Brain microvascular endothelial cell (primary cell): ENCODE results near the gene KCNQ2.

Experiments
- DNase-seq: peaks from one replicate; pipeline ENCODE4 v3.0.0-alpha.2; 2020
- H3K27ac ChIP-seq: fragments of 250-450 bp; sonication (Bioruptor Pico); 2 replicates; pipeline ENCODE4 v1.5.1; 2020; ENCODE audit warnings: mild to moderate bottlenecking, moderate library complexity
- H3K27me3 ChIP-seq: fragments of 250-450 bp; sonication (Bioruptor Pico); replicated peaks from 2 replicates; pipeline ENCODE4 v1.5.1; 2020; ENCODE audit warnings: mild to moderate bottlenecking
- H3K36me3 ChIP-seq: fragments of 250-450 bp; sonication (Bioruptor Pico); replicated peaks from 2 replicates; pipeline ENCODE4 v1.5.1; 2020; ENCODE audit warnings: mild to moderate bottlenecking
- H3K4me3 ChIP-seq: 2 replicates; pipeline ENCODE4 v1.5.1; 2011; ENCODE audit warnings: low read depth, mild to moderate bottlenecking, control low read depth, low read length, moderate library complexity
- CTCF ChIP-seq: IDR thresholded peaks from 2 replicates; pipeline ENCODE4 v1.5.1; 2011; ENCODE audit warnings: low read depth, mild to moderate bottlenecking, moderate library complexity, low read length, control low read depth, inconsistent platforms; ENCODE audit errors: missing control alignments
- in situ Hi-C: cut with HindIII; loops from 2 replicates; pipeline ENCODE4 v1.10.0; 2017; ENCODE audit warnings: low sequenced_read_pairs, low pct_ligation_motif_present

Gene KCNQ2

GRCh38 chr20:63499338-63499969 is 27.0 kb upstream of the KCNQ2 start:
- no peaks in the 10 kb centered on the region for H3K36me3 ChIP-seq
- DNase-seq: no peak
- H3K27ac ChIP-seq: no peak overlapping the region
- no peak for TF ChIP-seq CTCF
- peaks cover 19% of the 10 kb centered on the region for H3K27me3 ChIP-seq
- in situ Hi-C loops: no loop called here
- no peak overlapping the region for H3K4me3 ChIP-seq

GRCh38 chr20:63498960-63499337 is 26.5 kb upstream of the KCNQ2 start, which contains the start of gene EEF1A2:
TSS of gene EEF1A2 (minus strand) at chr20:63499083. CDS start at chr20:63497763, 1,320 bp downstream.
- Histone ChIP-seq H3K4me3 (no peak within 1 kb of the TSS), H3K27ac (no peak within 1 kb of the TSS), H3K36me3 (no peaks in the 10 kb centered on the region), H3K27me3 (peaks cover 19% of the 10 kb centered on the region)
- no peak for TF ChIP-seq CTCF
- in situ Hi-C loops: no loop called here
- no peak for DNase-seq

GRCh38 chr20:63497946-63498935 is 25.8 kb upstream of the KCNQ2 start:
- peak; percentile 13 for DNase-seq
- no peak overlapping the region for H3K4me3 ChIP-seq
- no peaks in the 10 kb centered on the region for H3K36me3 ChIP-seq
- in situ Hi-C loops: no loop called here
- H3K27me3 ChIP-seq: peaks cover 17% of the 10 kb centered on the region
- TF ChIP-seq CTCF: no peak
- H3K27ac ChIP-seq: no peak overlapping the region

- DNase-seq: no peak
- in situ Hi-C loops: no loop called here
- TF ChIP-seq CTCF: no peak
- Histone ChIP-seq H3K4me3 (no peak overlapping the region), H3K36me3 (no peaks in the 10 kb centered on the region), H3K27me3 (peaks cover 15% of the 10 kb centered on the region), H3K27ac (no peak overlapping the region)
Observed at GRCh38 chr20:63497138-63497945, 24.9 kb upstream of the KCNQ2 start.

GRCh38 chr20:63496596-63497120 is 24.2 kb upstream of the KCNQ2 start:
- peaks cover 13% of the 10 kb centered on the region for H3K27me3 ChIP-seq
- no peak overlapping the region for H3K4me3 ChIP-seq
- in situ Hi-C loops: no loop called here
- no peaks in the 10 kb centered on the region for H3K36me3 ChIP-seq
- no peak for DNase-seq
- no peak overlapping the region for H3K27ac ChIP-seq
- TF ChIP-seq CTCF: no peak
